NCI-H187 (cell line): ENCODE results near the gene HAND2.

Experiments
- DNase-seq, 2 experiments: peaks; one replicate each; lab custom pipeline; 2025; lab: John Stamatoyannopoulos, UW

HAND2 gene

GRCh38 chr4:173535957-173536356 lies 5.9 kb upstream of the HAND2 start:
- no peak for DNase-seq

DNA sequence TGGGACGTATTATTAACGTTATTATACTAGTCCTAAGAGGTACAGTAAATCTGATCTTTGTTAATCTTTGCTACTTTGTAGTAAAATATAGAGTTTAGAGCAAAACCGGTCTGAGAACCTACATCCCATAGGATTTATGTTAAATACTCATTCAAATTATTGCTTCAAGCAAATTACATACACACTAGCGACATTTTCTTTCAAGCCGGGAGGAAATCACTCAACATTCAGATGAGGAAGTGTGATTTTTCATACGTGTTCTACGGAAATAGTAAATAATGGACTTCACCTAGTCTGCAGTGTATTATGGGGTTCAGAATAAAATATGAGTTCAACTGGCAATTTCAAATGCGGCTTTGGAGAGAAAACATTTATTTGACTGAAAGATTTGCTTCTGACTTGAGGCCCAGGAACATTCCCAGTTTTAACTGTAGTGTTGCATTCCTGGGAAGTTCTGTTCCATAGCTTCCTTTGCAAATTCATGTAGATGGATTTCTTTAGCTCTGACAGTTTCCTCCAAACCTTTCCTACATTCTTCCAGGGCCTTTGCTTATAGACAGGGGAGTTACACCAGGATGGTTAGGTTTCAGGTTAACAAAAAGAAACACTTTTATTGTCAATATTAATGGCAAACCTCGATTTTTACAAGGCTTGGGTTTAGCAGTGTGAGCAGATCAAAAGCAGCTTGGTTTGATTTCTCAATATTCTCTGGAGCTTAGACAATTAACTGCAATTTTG lies 5.3 kb upstream of the HAND2 start:
- DNase-seq = no peak

- DNase-seq = no peak
These were observed 4.4 kb upstream of the HAND2 start for GRCh38 chr4:173534434-173534833.

- DNase-seq = no peak
These were observed 2.9 kb upstream of the HAND2 start for GRCh38 chr4:173532725-173533511.

- no peak for DNase-seq
These were observed 1.3 kb upstream of the HAND2 start for GRCh38 chr4:173531086-173531965.

GRCh38 chr4:173530326-173531085 lies 477 bp upstream of the HAND2 start:
- no peak for DNase-seq

DNA sequence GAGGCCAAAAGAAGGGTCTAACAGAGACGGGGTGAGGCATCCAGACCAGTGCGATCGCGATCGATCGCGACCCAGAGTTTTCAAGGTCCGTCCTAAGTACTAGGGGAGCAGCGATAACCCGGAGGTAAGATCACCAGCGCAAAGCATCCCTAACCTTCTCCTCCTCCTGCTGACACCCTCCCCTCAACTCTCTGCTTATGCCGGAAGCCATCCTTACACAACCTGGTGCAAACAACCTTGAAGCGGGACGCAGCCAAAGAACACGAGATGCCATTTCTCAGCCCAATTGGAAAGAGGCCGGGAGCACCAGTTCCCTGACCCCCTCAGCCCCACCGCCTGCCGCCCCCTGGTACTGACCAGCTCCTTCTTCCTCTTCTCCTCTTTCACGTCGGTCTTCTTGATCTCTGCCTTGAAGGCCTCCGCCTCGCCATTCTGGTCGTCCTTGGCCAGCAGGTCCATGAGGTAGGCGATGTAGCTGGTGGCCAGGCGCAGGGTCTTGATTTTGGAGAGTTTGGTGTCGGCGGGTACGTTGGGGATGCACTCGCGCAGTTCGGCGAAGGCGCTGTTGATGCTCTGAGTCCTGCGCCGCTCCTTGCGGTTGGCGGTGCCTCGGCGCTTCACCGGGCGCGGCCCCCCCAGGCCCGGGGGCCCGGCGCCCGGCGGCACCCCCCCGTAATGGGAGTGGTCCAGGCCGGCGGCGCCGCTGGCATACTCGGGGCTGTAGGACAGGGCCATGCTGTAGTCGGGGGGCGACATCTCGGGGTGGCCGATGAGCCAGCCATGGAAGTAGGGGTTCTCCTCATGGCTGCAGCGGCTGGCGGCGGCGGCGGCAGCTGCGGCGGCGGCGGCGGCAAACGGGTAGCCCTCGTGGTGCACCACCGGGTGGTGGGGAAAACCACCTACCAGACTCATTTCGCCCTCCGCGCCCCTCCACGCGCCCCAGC lies 1.4 kb downstream of the HAND2 start:
- DNase-seq = no peak

GRCh38 chr4:173527103-173527891 lies 2.7 kb downstream of the HAND2 start:
- DNase-seq = no peak

DNA sequence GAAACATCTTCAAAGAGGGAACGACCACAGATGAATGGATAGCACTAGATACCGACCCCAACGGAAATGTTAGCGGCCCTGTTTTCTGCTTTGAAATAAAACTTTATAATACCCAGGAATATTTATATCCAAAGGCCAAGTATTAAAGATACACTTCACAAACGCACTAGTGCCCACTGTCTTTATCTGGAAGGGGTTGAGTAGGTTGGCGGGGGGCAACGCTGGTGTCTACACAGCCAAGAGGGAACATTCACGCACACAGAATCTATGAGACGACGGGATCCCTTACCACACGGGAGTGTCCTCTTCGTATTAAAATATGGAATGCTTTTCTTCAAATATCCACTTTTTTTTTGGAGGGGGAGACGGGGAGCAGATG lies 3.3 kb downstream of the HAND2 start:
- DNase-seq = no peak

DNA sequence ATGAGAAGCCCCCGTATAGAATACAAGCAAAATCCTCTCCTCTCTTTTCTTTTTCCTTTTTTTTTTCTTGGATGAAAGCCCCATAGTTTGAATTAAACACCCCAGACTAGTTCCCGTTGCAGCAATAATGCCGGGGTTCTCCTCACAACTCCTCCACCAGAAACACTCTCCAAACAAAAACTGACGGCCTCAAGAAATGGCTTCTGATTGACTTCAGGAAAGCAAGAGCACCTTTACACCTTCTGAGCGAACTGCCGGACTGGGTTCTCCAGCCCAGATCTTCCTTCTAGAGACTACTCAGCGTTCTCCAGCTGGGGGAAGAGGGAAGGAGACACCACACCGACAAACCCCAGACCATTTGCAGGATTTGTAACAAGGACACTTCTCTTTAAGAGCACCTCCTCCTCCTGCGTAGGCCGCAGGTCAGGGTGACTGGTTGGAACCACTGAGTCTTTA lies 4.0 kb downstream of the HAND2 start:
- DNase-seq = no peak

GRCh38 chr4:173525118-173526011 lies 4.7 kb downstream of the HAND2 start:
- no peak for DNase-seq

GRCh38 chr4:173524218-173525117 lies 5.6 kb downstream of the HAND2 start:
- no peak for DNase-seq

- no peak for DNase-seq
These were observed 7.1 kb downstream of the HAND2 start for GRCh38 chr4:173522951-173523395.

DNA sequence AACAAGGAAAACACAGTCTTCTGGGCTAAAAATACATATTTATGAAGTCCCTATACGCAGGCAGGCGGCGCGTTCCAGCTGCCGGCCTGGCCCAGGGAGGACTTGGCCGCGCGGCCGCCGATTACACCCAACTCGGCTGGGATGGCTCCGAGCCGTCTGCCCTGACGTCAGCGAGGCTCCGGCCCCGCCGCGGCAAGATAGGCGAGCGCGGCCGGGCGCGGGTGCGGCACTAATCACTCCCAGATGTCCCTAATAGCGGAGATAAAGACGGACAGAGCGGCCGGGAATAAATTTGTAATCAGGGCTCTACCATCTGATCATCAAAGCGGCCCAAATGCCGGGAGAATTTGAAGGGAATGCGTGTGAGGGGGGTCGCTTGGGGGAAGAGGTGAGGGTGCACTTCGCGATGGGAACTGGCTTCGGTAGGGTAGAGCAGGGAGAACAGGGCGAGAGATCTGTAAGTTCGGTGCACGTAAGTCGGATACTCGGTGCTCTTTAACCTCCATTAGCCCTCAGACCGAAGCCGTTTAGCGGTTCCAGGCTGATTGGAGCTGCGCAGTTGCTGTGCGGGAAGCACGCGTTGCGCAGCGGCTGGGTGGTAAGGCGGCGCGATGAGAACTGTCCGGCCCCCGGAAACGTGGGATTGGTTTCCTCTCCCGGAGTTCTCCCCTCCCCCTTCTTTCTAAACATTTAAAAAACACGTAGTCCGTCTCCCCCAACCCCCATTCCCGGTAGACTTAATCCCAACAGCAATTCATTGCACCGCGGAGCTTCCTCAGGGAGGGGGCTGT lies 7.7 kb downstream of the HAND2 start:
- DNase-seq = no peak

DNA sequence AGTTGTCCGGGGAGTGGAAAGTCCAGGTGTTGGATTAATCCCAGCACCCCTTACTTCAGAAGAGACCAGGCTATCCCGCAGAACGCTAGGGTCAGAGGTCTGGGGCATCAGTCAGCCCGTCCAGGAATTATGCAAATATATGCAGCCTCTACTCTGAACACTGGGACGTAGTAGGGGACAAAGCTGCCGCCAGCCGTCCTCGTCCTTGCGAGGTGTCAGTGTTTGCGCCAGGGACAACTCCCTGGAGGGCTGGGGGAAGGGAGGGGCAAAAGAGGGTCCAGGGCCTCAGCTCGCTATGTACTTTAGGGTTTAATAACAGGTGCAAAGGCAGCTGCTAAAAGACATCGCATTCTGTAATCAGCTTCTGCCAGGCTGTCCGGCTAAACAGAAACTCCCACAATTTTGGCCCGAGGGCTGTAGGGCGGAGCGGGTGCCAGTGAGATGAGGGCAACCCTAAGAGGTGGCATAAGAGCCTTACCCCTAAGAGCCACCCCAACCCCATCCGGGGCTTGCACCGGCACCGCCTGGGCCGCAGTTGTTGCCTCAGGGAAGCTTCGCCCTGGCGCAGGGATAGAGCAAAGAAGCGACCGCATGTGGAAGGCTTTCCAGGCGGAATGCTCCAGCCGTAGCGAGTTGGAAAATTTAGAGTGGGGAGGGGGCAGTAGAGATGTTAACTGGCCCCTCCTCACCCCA lies 8.4 kb downstream of the HAND2 start:
- no peak for DNase-seq

DNA sequence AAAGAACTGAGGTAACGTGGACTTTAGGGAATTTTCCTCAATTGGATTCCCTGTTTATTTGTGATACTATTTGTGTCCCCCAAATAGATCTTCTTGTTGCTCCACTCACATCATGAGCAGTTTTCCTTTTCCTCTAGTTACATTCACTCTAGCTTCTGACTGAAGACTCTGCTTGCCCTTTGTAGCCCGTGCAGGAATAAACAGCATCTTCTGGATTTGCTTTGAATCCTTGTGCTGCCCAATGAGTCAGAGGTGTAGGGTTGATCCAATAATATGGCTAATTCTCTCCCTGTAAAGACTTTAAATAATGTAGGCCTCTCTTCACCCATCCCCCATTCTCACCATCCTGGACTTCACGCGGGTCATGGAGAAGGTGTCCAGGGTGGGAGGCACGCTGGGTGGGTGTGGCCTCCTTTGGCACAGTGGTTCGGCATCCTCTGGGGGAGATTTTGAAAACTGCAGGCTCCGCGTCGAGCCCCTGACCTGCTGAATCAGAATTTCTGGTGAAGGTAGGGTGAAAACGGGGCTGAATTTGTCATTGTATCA lies 9.0 kb downstream of the HAND2 start:
- no peak for DNase-seq
